ENCODE data around the gene FLYWCH1.

GRCh38 chr16:2963074-2963722, 51.5 kb downstream of the FLYWCH1 start:
- no peak for TF ChIP-seq CTCF (conservative IDR thresholded peaks at IDR 0.05; ENCODE audit: low read length)
- TF ChIP-seq EZH2phosphoT487 (IDR thresholded peaks at IDR 0.05; ENCODE audit: borderline replicate concordance, low read depth, low read length): no peak

Measured in OCI-LY7 (cell line).